Endodermal cell (in vitro differentiated cells): ENCODE data around the gene NUBPL. TPM values are rescaled to one million over a fixed set of nuclear protein-coding genes. Genes with fewer than 3 reads are reported as not detected.

ENCODE experiments used
- DNase-seq: peaks from one replicate; pipeline ENCODE4 v3.0.0-alpha.2; 2017
- H3K27ac ChIP-seq: 2 replicates; pipeline ENCODE4 v1.5.1; 2013; ENCODE audit warnings: mild to moderate bottlenecking, low read depth, low read length, moderate library complexity
- H3K27me3 ChIP-seq: 2 replicates; pipeline ENCODE4 v1.6.1; 2013; ENCODE audit warnings: mild to moderate bottlenecking, low read length, moderate library complexity; ENCODE audit not compliant: insufficient read depth, control insufficient read depth, poor library complexity, severe bottlenecking
- H3K36me3 ChIP-seq: 2 replicates; pipeline ENCODE4 v1.7.0; 2013; ENCODE audit warnings: mild to moderate bottlenecking, low read length, moderate library complexity; ENCODE audit not compliant: control insufficient read depth, insufficient read depth
- H3K4me1 ChIP-seq: one replicate; pipeline ENCODE4 v1.7.0; 2013; ENCODE audit warnings: low read length; ENCODE audit not compliant: control insufficient read depth, insufficient read depth
- H3K4me3 ChIP-seq: 2 replicates; pipeline ENCODE4 v1.5.1; 2013; ENCODE audit warnings: mild to moderate bottlenecking, low read length, moderate library complexity
- H3K9ac ChIP-seq: 2 replicates; pipeline ENCODE4 v1.6.1; 2013; ENCODE audit warnings: mild to moderate bottlenecking, low read length, moderate library complexity; ENCODE audit not compliant: poor library complexity, severe bottlenecking; ENCODE audit errors: extremely low read depth
- H3K9me3 ChIP-seq: 2 replicates; pipeline ENCODE4 v1.6.1; 2013; ENCODE audit warnings: mild to moderate bottlenecking, low read length, moderate library complexity; ENCODE audit not compliant: control insufficient read depth
- H3K27ac Mint-ChIP-seq: 2 replicates; pipeline ENCODE4 v1.8.0; 2020; ENCODE audit warnings: mixed read lengths
- H3K27me3 Mint-ChIP-seq: 2 replicates; pipeline ENCODE4 v1.8.0; 2021; ENCODE audit warnings: mild to moderate bottlenecking, mixed read lengths; ENCODE audit not compliant: insufficient read depth
- H3K36me3 Mint-ChIP-seq: 2 replicates; pipeline ENCODE4 v1.8.0; 2020; ENCODE audit warnings: low read depth, mixed read lengths
- H3K4me1 Mint-ChIP-seq: 2 replicates; pipeline ENCODE4 v1.8.0; 2020; ENCODE audit warnings: mixed read lengths
- H3K4me3 Mint-ChIP-seq: 2 replicates; pipeline ENCODE4 v1.8.0; 2020; ENCODE audit warnings: mild to moderate bottlenecking, moderate library complexity, mixed read lengths
- H3K9me3 Mint-ChIP-seq: 2 replicates; pipeline ENCODE4 v1.8.0; 2020; ENCODE audit warnings: mild to moderate bottlenecking, mixed read lengths
- CTCF ChIP-seq: fragments of 200-600 bp; sonication (generic); conservative IDR thresholded peaks from 2 replicates; pipeline ENCODE4 v1.5.0; 2021; ENCODE audit warnings: antibody characterized with exemption, mild to moderate bottlenecking
- WGBS, 2 experiments: methylation state at CpG; one replicate each; pipeline versions ENCODE4 v1.1.5 to v1.1.7; 2013; ENCODE audit warnings: missing lambda C conversion rate in 2 of 2, mixed read lengths in 1 of 2; ENCODE audit not compliant: insufficient coverage in 1 of 2, insufficient read length in 1 of 2; 5-methylcytosine and 5-hydroxymethylcytosine counted together
- total RNA-seq, 2 donors: library from RNA; stranded (reverse); fragmentation: NEBNext Ultra II Directional in 1 of 2; extraction: Animal tissue kit (Norgen Biotek cat#: 25700) in 1 of 2; gene quantifications; 2 replicates in 1 of 2; 3 replicates in 1 of 2; pipeline ENCODE4 v1.2.1, GENCODE V29; 2021

NUBPL gene
- total RNA-seq, 2 donors from 2014 or later = 12.2 to 14.0 TPM

DNA sequence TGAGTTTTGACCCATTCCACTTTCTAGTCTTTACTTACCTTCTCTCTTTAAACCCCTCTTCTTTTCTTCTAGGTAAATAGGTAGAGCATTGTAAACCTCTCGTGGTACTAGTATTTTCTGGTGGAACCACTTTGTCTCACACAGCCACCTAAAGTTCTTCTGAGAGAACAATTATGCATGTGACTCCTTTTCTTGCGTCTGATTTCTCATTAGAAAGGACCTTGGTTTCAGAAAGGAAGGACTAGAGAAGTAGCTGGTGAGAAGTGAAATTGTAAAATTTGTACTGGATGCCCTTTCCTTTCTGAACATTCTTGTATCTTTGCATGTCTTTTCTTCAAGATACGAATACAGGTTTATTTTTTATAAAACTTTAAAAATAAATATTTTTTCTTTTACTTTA is 99.0 kb downstream of the NUBPL start:
- no peaks in the 10 kb centered on the region for H3K27me3 Mint-ChIP-seq
- 86% methylated on average over 2 of the region's 3 CpGs; no CpG with 5 or more reads in 1 of the 2 experiments for WGBS, 2 experiments
- no peaks in the 10 kb centered on the region for H3K9me3 ChIP-seq
- no peak overlapping the region for H3K9ac ChIP-seq
- TF ChIP-seq CTCF = no peak
- no peak overlapping the region for H3K4me3 Mint-ChIP-seq
- H3K27me3 ChIP-seq = no peaks in the 10 kb centered on the region
- H3K4me3 ChIP-seq = no peak overlapping the region
- no peaks in the 10 kb centered on the region for H3K4me1 Mint-ChIP-seq
- H3K27ac Mint-ChIP-seq = no peak overlapping the region
- H3K36me3 ChIP-seq = no peaks in the 10 kb centered on the region
- no peaks in the 10 kb centered on the region for H3K4me1 ChIP-seq
- peaks cover 4% of the 10 kb centered on the region for H3K36me3 Mint-ChIP-seq
- peaks cover 26% of the 10 kb centered on the region for H3K9me3 Mint-ChIP-seq
- DNase-seq = no peak
- H3K27ac ChIP-seq = no peak overlapping the region

DNA sequence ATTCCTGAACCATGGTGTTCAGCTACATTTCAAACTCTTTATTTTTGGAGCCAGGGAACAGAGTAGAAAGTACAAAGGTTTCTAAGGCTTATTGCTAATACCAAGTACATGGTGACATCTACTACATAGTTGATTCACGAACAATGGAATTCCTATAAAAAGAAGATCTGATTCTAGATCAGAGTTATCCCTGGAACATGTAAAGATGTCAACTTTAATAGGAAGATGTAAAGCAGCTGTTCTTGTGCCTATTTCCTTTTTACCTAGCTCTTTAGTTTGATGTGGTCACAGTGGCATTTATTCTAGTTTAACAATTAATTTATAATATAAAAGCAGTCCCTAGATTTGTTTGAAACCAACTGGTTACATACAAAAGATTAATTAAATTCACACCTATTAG is 99.5 kb downstream of the NUBPL start:
- 95 to 100% methylated on average over 1 of the region's 1 CpG for WGBS, 2 experiments
- no peaks in the 10 kb centered on the region for H3K4me1 ChIP-seq
- no peaks in the 10 kb centered on the region for H3K36me3 ChIP-seq
- no peaks in the 10 kb centered on the region for H3K9me3 ChIP-seq
- no peak for TF ChIP-seq CTCF
- H3K27ac ChIP-seq = no peak overlapping the region
- H3K9ac ChIP-seq = no peak overlapping the region
- peaks cover 25% of the 10 kb centered on the region for H3K9me3 Mint-ChIP-seq
- H3K27ac Mint-ChIP-seq = no peak overlapping the region
- DNase-seq = no peak
- H3K4me3 Mint-ChIP-seq = no peak overlapping the region
- H3K4me3 ChIP-seq = no peak overlapping the region
- no peaks in the 10 kb centered on the region for H3K27me3 Mint-ChIP-seq
- H3K27me3 ChIP-seq = no peaks in the 10 kb centered on the region
- H3K4me1 Mint-ChIP-seq = no peaks in the 10 kb centered on the region
- H3K36me3 Mint-ChIP-seq = peaks cover 3% of the 10 kb centered on the region

DNA sequence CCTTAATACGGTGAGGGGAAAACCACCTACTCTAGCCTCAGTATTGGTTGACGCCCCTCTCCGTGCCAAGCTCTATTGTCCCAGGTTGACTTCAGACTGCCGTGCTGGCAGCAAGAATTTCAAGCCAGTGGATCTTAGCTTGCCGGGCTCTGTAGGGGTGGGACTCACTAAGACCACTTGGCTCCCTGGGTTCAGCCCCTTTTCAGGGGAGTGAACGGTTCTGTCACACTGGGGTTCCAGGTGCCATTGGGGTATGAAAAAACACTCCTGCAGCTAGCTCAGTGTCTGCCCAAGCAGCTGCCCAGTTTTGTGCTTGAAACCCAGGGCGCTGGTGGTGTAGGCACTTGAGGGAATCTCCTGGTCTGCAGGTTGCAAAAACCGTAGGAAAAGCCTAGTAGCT is 107.1 kb downstream of the NUBPL start:
- Mint-ChIP-seq H3K36me3 (peaks cover 4% of the 10 kb centered on the region), H3K4me1 (no peaks in the 10 kb centered on the region), H3K9me3 (peaks cover 34% of the 10 kb centered on the region), H3K27me3 (no peaks in the 10 kb centered on the region), H3K27ac (no peak overlapping the region), H3K4me3 (no peak overlapping the region)
- Histone ChIP-seq H3K27ac (no peak overlapping the region), H3K9ac (no peak overlapping the region), H3K4me1 (no peaks in the 10 kb centered on the region), H3K36me3 (no peaks in the 10 kb centered on the region), H3K27me3 (no peaks in the 10 kb centered on the region), H3K9me3 (no peaks in the 10 kb centered on the region), H3K4me3 (no peak overlapping the region)
- no peak for TF ChIP-seq CTCF
- 95 to 96% methylated on average over 3 to 8 of the region's 8 CpGs for WGBS, 2 experiments
- no peak for DNase-seq
